SKM-1 (cell line): ENCODE measurements around the gene MAGOH.
A peak's percentile ranks its signal among the peaks of the same experiment; 100 is the strongest.
"Not testable (repeated sequence)": the region's sequence is repeated elsewhere in the genome, so short reads cannot be mapped to it uniquely, and the experiment has no call there.

Source experiments
- DNase-seq: peaks from one replicate; lab custom pipeline; 2025; ENCODE audit not compliant: unreplicated experiment; lab: John Stamatoyannopoulos, UW

MAGOH gene

GRCh38 chr1:53190210-53190611 is 48.1 kb downstream of the MAGOH start:
- no peak for DNase-seq

DNA sequence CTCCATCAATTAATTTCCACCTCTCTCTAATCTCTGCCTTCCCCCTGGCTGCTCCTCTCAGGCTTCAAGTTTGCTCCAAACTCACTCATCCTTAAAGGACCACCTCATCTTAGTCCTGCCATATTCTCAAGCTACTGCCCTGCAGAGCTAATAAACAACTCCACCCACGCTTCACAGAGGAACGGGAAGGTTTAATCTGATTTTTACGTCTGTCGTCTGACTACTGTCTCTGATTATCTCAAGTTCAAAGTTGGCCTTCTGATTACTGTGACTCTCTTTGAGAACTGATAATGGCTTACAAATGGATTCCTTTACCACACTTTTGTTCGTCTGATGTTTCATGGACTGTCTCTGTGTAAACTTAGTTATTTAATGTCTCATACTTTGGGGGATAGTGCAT is 49.3 kb downstream of the MAGOH start:
- DNase-seq: no peak

DNA sequence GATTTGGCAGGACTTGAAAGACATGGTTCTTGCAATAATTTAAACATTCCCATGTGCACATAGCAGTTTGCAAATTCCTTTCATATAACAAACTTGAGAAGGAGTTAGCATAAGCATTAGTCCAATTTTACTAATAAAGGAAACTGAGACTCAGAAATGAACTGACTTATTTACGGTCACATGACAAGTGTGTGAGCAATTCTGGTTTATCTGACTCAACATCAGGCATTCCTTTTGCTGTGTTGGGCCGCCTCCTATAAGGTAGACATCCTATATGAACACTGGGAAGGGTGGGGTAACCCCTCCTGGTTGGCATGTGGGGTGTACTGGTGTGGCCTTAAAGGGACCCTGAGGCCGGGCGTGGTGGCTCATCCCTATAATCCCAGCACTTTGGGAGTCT is 50.2 kb downstream of the MAGOH start:
- DNase-seq: no peak

- DNase-seq: no peak
These were observed 50.9 kb downstream of the MAGOH start for GRCh38 chr1:53187401-53187800.

DNA sequence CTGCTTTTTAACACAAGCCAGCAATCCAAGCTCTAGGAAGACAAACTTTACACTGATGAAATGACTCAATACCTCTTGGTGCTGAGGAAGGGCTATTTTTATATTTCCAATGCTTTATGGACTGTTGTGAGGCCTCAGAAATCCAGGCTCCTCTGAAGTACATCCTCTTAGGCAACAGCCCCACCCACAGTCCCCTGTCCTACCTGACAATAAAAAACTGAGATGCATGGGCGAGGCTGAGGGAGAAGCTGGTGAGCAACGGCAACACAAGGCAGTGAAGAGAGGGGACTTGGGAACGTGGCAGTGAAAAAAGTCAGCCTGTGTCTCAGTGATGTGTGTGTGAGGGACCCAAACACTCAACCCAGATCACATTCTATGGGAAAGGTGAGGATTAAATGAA is 51.8 kb downstream of the MAGOH start:
- DNase-seq: no peak

GRCh38 chr1:53185955-53186297 is 52.4 kb downstream of the MAGOH start:
- DNase-seq: not testable (repeated sequence)

- DNase-seq: no peak
These were observed 55.0 kb downstream of the MAGOH start for GRCh38 chr1:53183095-53183990.

DNA sequence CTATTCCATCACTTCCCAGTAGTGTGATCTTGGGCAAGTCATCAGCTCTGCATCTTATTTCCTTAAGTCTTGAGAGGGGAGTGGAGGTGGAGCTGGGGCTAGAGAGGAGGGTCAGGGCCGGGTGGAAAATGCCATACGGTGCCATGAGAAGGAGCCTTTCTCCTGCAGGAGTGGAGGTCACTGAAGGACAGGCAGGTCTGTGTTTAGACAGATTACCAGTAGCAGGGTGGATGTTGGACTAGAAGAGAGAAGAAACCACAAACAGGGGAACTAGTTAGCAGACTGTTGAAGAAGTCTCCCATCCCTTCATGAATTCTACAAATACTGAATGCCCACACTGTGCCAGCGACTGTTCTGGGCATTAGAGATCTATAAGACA is 55.6 kb downstream of the MAGOH start:
- no peak for DNase-seq

DNA sequence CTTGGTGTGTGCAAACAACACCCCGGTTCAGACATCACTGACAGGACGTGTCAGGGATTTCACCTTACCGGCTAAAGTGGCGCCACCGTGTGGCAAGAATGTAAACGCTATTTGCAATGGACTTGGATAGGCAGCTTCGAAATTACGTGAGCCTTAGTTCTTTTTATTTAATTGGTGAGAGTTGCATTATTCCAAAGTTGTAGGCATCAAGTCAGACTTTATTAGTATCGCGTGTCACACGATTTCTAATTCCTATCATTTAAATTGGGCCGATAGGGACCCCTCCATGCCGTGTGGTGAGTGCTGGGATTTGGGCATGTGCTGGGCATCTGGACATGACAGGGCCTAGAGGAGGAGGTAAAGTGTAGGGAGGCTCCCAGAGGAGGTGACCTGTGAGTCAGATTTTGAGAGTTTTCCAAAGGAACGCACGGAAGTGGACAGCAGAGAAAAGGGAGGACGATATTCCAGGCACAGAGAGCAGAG is 56.2 kb downstream of the MAGOH start:
- DNase-seq: peak; percentile 33

DNA sequence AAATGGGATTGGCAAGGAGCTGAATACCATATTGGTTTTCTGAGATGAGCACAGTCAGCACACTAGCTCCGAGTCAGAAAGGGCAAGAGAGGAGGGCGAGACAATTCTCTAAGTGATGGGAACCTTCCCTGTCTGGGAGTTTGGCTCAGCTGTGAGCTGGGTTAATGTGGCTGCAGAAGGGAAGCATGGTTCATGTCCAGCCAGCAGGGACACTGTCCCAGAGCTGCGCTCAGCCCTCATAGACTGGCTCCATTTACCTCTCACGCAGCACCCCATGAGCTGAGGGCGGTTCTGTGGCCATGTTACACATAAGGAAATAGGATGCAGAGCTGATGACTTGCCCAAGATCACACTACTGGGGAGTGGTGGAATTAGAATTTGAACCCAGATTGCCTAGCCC is 57.4 kb downstream of the MAGOH start:
- no peak for DNase-seq

DNA sequence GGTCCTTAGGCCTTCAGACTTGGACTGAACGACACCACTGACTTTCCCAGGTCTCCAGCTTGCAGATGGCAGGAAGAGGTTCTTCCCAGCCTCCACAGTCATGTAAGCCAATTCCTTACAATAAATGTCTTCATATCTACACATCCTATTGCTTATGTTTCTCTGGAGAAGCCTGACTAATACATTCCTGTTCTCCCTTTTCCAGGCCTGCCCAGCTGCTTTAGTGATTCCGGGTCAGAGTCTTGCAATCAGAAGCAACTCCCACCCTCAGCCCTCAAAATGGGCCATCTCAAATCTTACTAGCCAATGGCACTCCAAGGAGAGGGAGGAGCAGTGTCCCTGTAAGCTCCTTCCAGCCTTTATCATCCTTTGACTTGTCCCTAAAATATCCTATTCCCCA is 58.1 kb downstream of the MAGOH start:
- DNase-seq: no peak
